Ureter (tissue), 1 donor: Measurements from ENCODE around the gene MPND. TPM values are rescaled to one million over a fixed set of nuclear protein-coding genes. Genes with fewer than 3 reads are reported as not detected.

Experiments
- DNase-seq: peaks from one replicate; pipeline ENCODE4 v3.0.0-alpha.2; 2020; ENCODE audit warnings: low spot score
- total RNA-seq: library from RNA; stranded (reverse); gene quantifications from one replicate; pipeline ENCODE4 v1.2.4, GENCODE V29; 2023
- donor health status: DM: yes; HTN: yes; CAD: no.

MPND gene
- total RNA-seq, 1 donor from 2014 or later = 30.6 TPM

DNA sequence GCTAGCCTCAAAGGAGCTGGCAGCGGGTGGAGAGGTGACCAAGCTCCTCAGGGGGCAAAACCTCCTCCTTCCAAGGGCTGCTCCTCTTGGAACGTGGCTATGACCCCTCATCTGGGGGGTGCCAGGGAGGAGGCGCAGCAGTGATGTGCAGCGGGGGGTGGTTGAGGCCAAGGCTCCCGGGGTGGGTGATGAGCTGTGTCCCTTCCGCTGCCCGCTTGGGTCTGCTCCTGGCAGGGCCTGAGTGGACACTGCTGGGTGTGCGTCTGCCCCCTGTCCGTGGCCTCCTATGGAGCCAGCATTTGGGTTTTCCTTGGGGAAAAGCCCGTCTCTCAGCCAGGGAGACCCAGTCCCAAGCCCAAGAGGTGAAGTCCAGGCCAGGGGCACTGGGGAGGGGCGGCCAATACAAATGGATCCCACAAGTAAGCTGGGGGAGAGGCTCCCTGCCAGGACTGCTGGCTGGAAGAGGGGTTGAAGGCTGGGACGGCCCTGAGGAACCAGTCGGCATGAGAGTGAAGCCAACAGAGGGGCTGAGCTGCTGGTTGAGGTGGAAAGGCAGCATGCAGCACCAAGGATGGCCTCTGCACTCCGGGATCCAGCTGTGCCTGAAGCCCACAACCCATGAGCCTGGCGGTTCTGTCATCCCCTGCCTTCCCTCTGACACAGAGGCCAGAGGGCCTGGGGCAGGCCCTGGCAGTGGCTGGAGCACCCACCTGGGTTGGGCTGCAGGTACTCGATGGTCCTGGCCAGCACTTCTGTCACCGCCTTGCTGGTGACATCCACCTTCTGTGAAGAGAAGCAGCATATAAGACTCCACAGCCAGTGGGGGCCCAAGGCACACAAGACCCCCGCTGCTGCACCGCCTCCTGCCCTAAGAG lies 22.7 kb downstream of the MPND start:
- no peak for DNase-seq

DNA sequence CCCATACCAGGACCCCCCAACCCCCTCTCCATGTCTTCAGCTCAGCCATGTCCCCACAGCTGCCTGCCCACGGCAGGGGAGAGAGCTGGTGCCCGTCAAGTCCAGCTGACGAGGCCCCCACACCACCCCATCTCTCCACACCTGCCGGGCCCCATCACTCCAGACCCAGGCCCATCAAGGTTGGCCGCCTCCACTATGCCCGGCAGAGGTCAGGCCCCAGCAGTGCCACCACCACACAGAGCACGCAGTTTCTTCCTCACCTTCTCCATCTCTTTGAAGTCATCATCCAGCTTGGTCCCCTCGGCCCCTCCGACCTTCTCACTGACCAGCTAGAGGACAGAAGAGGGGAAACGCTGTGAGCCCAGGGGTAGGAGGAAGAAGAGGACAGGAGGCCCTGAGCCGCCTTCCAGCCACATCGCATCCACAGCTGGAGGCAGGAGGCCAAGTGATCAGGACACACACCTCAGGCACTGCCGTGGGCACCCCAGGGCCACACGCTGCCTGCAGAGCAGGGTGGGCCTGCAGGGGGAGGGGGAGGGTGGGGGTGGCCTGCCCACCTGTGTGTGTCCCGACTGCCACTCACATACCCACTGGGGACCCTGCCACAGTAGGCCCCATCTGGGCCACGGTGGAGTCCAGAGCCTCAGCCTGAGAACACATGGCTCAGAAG lies 23.4 kb downstream of the MPND start:
- DNase-seq = no peak

DNA sequence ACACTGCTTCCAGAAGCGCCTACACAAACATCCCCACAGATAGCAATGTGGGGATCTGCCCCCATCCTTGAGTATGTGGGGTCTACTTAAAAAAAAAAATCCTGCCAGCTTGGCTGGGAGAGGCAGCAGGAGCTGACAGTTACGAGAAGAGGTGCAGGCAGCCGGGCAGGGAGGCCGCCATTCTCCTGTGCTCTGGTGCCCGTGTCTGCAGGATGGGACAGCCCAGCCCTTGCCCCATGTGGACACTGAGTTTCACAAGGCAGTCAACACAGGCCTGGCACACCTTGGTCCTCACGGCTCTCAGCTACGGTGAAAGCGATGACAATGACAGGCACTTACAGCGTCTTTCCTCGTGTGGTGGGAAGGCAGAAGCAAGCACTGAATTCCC lies 24.0 kb downstream of the MPND start:
- no peak for DNase-seq

DNA sequence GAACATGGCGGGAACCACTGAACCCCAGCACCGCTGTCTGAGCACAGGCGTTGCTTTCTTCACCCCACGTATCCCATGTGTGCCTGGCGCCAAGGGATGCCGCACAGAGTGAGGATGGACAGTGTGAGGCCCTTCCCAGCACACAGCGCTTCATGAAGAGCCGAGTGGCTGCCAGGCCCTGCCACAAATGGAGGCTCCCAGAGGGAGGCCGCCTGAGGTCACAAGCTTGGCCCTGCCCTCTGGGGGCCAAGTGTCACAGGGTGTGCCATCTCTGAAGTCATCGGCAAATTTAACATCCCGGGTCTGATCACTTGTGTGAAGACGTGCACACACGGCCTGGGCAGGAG lies 24.4 kb downstream of the MPND start:
- DNase-seq = no peak

DNA sequence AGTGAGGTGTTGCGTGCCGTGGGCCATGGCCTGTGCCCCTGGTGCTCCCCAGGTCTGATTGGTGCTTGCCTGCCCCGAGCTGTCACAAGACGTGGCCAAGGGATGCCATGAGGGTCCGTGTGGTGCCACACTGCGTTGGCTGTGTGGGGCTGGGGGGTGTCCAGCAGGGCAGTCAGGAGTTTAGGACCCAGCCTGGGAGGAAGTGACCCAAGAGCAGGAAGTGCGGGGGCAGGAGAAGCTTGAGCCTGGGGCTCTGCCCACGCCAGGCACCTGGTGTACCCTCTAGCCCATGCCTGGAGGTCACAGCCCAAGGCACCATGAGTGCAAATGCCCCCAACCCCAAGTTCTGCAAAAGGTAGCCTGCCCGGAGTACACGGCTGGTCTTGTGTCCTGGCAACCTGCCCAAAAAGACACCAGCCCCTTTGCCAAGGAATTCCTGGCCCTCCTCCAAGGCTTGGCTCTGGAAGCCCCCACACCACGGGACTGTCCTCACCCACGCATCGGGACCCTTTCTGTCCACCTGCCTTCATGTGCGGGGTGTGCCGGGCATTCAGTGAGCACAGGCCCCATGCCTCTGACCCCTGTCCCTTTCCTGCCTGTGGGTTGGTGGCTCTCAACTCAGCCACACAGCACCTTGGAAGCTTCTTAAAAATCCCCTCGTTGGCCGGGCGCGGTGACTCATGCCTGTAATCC lies 24.9 kb downstream of the MPND start:
- DNase-seq = no peak

DNA sequence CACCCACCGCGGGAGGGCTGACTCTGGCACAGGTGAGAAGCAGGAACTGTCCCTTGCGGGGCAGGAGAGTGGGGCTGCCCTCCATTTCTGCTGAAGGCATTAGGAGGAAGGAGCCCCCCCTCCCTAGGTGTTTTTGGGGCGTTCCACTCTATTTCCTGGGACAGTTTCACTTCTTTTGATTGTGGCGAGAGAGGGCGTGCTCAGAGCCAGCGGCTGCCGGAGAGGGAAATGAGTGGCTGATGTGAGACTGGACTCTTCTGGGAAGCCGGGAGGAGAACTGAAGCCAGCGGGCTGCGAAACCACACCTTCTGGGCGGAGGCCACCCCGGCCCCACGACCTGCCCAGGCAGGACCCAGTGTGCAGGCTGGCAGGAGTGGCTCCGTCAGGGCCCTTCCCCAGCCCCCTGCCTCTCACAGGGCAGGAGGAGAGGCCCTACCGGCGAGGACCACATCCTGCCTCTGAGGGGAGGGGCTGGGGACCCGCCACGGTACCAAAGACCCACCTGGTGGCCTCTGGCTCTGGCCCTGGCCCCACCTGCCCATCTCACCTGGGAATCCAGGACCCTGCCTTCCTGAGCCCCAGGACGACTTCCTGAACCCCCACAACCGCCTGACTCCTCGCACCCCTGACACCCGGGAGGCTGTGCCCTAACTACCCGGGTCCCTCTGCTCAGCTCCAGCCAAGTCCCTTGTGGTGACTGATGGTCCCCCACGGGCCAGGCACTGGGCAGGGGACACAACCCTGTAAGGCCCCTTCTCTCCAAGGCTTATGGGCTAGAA lies 25.9 kb downstream of the MPND start:
- peak; percentile 88 for DNase-seq

DNA sequence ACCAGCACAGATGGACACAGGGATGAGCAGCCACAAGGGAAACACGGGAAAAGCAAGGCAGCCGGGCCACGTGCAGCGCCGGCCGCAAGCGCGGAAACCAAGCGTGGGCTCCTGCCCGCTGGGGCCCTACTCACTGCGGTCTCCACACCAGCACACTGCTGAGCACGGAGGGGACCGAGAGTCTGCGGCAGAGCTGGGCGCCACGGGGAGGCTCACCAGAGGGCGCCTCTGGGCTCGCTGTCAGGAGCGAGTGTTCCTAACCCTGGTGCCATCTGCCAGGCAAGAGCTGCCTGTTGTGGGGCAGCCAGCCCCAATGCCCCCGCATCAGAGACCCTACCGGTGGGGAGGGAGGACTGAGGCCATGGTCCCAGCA lies 26.5 kb downstream of the MPND start:
- peak; percentile 77 for DNase-seq

DNA sequence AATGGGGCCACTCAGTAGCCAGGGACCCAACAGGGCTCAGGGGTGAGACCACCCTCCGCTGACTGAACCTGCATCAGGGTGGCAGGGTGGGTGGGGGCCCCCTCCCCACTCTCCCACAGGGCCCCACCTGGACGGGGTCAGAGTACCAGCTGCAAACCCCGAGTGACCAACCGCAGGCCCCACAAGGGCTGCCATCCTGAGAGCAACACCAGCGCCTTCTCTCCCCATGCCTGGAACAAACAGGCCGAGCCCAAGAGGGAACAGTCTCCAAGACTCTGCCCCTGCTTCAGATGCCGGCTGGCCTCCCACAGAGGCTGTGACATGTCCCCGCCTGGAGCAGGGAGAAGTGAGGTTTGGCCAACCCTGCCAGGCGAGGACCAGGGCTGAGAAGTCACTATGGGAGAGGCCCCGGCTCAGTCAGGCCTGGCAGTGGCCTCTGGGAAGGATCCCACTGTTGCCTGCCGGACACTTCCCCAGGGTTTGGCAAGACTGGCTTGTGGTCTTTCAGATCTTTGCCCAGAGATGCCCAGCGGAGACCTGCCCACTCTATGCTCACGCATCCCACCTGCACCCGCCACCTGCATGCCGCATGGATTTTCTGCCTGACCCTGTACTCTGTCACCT lies 27.2 kb downstream of the MPND start:
- DNase-seq = no peak

DNA sequence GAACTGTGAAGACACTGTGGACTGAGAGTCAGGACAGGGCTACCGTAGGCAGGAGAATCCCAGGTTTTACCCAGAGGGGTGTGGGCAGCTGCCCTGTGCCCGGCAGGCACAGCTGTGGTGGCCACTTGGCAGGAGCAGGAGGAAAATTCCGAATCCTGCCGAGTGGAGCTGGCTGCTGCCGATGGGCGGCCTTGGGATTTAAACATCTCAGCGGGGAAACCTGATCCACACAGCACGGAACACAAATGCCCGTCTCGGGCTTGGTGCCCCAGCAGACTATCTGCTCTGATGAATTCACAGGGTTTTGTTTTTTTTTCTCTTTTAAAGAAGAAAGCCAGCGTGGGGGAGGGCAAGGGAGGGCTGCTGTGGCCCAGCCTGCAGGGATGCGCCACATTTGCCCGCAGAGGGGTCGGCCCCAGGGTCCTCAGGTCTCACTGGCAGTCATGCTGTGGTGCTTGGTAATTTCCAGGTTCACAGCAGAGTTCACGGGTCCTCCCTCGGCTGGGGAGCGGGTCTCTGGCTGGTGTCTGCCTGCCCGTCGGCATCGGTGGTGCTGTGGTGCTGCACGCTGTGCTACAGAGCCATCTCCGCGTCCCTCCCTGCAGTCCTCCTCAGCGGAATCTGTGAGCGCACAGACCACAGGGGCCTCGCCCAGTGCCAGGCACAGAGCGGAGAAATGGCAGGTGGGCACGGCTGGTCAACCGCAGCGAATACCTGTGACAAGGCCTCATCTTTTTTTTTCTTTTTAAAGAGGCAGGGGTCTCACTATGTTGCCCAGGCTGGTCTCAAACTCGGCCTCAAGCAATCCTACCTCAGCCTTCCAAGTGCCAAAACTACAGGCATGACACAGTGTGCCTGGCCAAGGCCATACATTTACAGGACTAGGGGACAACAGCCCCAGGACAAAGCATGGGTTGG lies 28.1 kb downstream of the MPND start:
- DNase-seq = no peak

DNA sequence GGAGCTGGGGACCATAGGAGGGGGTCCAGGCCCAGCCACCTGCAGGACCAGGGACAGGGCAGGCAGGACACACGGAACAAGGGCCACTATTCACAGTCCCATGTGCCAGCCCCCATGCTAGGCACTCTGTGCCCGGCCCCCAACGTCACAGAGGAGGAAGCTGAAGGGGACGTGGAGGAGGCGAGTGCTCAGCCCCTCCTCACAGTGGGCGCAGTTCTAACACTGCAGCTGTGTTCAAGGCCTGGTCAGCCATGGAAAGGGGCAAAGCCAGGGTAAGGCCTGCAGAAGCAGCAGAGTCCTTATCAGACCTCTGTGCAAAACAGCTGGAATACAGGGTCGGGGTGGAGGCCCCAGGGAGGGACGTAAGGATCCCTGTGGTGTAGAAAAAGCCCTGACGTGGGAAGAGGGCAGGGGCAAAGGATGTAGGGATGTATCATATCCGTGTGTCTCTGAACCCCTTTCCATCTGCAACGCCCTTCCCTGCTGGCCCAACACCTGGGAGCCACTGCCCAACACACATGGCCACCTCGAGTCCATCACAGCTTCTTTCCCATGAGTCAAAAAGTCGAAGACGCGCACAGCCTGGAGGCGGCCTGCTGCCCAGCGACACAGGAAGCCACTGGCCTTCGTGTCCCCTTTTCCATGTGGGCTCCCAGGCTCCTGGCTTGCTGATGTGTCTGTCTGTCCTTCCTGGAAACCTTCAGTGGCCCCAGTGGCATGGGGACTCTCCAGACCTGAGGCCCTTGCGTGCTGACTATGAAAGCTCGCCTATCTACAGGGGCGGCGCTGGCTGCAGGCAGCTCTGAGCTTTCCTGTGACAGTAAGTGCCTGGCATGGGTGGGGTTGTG lies 29.0 kb downstream of the MPND start:
- DNase-seq = peak; percentile 41

DNA sequence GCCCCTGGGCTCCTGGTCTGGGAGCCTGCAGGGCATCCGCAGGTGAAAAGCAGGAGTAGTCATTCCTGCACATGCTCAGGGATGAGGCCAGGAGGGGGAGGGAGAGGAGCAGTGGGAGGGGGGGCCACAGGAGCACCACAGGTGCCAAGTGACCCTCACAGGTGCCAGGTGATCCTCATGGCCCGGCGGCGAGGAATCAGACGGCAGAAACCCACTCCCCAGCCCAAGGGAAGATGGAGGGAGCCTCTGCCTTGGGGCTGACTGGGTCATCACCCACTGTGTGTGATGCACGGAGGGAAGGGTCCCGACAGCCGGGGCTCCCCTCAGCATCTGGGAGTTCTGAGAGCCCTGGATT lies 29.6 kb downstream of the MPND start:
- DNase-seq = peak; percentile 41

DNA sequence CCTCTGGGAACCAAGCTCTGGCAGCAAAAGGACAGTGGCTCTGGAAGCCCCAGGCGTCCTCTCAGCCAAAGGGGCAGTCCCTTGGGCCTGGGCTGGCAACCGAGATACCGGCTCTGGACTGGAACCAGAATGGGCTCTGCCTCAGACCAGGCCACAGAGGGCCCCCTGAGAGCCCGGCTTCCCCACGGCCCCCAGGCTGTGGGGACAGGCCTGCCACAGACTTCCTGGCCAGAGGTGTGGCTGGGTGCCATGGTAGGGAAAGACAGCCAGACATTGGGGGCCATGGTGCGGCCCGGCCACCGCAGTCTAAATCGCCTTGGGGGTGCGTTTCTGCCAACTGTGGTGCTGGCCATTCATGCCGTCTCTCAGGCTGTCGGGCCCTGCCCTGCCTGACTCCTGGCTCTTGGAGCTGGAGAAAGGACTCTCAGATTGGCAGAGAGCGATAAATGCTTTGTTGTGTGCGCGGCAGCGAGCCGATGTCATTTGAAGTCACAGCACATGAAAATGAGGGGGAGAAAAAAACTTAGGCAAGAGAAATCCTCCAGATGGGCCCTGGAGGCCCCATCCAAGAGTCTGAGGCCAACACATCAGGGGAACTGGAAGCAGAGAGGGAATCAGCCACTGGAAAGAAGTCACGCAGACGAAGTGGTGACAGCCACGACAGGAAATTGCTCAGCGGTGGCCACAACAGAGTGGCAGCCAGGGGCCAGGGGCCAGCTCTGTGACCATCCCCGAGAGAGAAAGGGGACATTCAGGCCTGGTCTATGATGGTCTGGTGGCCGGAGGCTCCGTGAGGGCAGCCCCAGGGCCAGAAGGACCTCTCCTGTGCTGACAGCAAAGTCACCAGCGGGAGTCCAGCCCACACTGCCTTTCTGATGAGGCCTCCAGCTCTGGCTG lies 30.5 kb downstream of the MPND start:
- peak; percentile 46 for DNase-seq

DNA sequence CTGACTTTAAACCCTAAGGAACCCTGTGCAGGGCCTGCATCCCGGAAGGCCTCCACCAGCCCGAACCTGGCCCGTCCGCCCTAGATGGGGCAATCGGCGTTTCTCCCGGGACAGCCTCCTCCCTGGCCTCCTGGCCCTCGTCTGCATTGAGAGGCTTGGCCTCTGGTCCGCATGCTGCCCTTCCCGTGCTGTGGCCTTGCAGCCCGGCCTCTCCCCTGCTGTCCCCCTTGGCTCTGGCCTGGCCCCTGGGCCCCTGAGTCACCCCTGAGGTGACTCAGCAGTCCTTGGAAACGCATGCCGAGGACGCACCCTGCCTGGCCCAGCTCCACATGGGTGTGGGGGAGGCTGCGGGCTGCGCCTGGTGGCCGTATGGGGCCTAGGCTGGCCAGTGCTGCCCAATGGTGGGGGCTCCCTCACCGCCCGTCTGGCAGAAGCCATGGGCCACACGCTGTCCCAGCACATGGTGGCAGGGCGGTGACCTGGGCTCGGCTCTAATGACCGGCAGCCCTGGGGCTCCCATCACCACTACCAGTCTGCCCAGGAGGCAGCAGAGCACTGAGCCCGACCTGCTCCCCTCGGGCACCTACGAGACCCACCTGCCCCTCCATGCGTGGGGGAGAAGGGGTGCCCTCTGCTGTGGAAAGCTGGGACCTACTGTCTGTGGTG lies 31.3 kb downstream of the MPND start:
- peak; percentile 78 for DNase-seq

DNA sequence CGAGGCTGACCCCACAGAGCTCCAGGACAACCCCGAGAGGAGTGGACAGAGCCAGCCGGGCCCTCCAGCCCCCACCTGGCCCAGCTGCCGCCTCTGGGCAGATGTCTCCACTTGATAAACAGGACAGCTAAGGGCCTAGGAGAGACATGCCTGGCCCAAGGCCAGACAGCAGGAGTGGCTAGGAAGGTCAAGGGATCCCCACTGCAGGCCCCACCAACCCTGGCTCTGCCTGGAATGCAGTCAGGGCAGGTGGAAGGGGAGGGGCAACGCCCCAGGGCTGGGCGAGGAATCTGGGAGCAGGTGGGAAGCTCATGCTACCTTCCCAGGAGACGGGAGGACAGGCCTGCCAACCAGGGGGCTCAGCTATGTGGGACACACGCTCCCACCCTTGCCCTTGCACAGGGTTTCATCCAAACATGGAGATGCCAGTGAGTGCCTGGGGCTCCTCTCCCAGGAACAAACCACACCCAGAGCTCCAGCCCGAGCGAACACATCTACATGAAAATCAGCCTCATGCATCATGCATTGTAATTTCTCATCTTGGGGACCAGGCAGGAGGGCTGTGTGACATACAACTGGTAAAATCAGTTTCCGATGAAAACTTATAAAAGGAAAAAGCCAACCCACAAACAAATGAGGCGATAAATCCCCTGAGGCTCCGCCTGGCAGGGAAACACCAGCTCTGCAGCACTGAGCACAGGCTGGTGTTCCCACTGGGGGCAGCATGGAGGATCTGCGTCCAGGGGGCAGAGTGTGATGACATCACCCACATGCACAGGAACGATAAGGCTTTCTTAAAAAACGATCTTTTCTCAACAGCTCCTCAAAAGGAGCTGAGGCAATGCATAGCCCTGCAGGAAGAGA lies 32.0 kb downstream of the MPND start:
- peak; percentile 62 for DNase-seq

DNA sequence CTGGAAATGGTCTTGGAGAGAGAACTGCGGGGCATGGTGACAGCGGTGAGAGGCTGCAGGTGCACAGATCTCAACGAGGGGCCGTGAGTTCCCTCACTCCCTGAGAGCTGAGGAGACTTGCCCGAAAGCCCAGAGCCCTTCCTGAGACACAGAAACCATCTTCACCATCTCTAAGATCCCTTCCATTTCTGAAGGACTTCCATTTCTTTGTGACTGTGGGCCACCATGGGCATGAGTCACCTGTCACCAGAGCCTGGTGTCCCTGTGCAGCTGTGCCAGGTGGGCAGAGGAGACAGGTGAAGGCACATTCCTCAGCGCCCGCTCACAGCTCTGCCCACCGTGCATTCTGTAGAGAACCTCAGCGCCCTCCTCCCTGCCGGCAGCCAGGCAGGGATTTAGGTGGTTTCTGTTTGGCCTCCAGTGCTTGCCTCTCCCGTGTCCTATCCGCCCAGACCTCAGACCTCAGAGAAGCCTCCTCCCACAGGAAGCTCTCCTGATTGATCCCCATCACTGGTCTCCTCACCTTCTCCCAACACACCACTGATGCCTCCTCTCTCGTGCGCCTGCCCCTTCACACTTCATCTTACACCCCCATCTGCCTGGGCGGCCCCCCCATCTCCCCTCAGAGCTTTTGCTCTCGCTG lies 32.8 kb downstream of the MPND start:
- DNase-seq = peak; percentile 43

DNA sequence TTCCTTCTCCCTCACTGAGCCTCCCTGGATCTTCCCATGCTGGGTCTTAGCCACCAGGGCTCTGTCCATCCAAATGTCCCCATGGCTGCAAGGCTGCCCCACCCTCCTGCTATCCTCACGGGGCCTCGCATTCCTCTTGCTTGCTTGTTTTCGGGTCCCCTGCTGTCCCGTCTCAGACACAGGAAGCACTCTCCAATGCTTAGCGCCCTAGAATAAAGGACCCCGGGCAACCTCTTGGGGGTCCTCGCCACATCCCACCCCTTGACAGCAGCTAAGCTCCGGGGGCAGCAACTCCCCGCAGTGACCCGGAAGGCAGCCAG lies 33.3 kb downstream of the MPND start:
- DNase-seq = no peak
